RPMI7951 (cell line): ENCODE measurements around the gene ZNF586. TPM values are rescaled to one million over a fixed set of nuclear protein-coding genes. Genes with fewer than 3 reads are reported as not detected.
"Not testable (repeated sequence)": the region's sequence is repeated elsewhere in the genome, so short reads cannot be mapped to it uniquely, and the experiment has no call there.

ENCODE experiments used
- DNase-seq: peaks from one replicate; pipeline ENCODE4 v3.0.0-alpha.2; 2012; ENCODE audit warnings: low read depth
- total RNA-seq: library from RNA; depleted of rRNA; stranded (reverse); fragments of >200 nt; shearing (Covaris generic); gene quantifications from 2 replicates; pipeline ENCODE4 v1.2.3, GENCODE V29; 2014; rRNA removed

Gene ZNF586
- total RNA-seq, 1 experiment from 2014 or later, result 13.7 TPM

GRCh38 chr19:57823155-57823554, 53.7 kb downstream of the ZNF586 start:
- not testable (repeated sequence) for DNase-seq

DNA sequence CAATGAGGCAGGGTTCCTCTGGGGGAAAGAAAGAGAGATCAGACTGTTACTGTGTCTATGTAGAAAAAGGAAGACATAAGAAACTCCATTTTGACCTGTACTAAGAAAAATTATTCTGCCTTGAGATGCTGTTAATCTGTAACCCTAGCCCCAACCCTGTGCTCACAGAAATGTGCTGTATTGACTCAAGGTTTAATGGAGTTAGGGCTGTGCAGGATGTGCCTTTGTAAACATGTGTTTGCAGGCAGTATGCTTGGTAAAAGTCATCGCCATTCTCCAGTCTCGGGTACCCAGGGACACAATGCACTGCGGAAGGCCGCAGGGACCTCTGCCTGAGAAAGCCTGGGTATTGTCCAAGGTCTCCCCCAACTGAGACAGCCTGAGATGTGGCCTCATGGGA, 54.1 kb downstream of the ZNF586 start:
- DNase-seq, result not testable (repeated sequence)

DNA sequence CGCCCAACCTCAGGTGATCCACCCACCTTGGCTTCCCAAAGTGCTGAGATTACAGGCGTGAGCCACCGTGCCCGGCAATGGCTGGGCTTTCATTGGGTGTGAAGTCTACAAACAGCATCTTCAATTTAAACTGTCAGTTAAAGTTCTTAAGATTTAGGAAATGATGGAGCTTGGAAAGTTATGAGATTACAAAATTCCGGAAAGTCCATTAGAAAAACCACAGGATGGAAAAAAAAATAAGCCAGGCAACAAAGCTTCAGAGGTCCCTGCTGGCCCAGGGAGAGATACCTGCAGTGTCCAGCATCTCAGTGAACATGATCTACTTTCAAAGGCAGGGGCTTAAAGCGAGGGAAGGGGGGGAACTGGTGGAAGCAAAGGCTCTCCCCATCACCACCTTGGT, 56.0 kb downstream of the ZNF586 start:
- no peak for DNase-seq

DNA sequence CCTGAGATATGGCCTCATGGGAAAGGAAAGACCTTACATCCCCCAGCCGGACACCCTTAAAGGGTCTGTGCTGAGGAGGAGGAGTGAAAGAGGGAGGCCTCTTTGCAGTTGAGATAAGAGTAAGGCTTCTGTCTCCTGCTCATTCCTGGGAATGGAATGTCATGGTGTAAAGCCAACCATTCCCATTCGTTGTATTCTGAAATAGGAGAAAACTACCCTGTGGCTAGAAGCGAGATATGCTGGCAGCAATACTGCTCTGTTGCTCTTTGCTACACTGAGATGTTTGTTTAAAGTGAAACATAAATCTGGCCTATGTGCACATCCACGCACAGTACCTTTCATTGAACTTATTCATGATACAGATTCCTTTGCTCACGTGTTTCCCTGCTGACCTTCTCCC, 59.8 kb downstream of the ZNF586 start:
- no peak for DNase-seq

DNA sequence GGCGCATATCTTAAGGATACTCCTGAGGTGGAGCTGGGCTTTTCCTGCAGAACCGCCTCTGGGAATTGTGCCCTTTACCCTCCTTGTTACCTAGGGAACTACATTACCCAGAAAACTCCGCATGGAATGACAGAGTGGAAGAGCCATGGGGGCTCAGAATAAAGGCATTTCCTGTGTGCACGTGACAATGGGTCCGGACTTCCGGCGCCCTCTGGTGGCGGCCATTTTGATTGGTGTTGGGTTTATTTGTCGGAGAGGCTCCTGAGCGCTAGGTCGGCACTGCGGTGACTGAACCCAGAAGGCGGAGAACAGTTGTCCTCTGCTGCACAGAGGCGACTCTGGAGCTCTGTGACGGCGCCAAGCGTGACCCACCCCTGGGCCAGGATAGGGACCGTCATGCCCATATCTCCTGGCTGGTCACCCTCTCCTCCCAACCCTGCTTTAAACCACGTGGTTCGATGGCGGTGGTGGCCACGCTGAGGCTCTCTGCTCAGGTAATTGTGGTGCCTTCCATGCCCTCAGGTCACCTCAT, 60.7 kb downstream of the ZNF586 start, which contains the start of gene ZNF587B:
Gene ZNF587B (plus strand): TSS at position 229 of the 532 bp plus-strand sequence. CDS start 230 bp downstream, at position 459.
- no peak for DNase-seq

Other genes starting within 250 kb of the ZNF586 start
- 5.1 and 6.2 TPM in 2 replicates for gene ZNF549, start 242.3 kb upstream of the ZNF586 start, total RNA-seq
- 6.1 and 6.3 TPM in 2 replicates for gene ZNF550, start 209.8 kb upstream of the ZNF586 start, total RNA-seq
- 6.1 and 6.3 TPM in 2 replicates for gene ZNF416, start 190.8 kb upstream of the ZNF586 start, total RNA-seq
- gene ZIK1, start 185.5 kb upstream of the ZNF586 start, total RNA-seq, result 9.9 and 11.6 TPM in 2 replicates
- 12.7 and 17.7 TPM in 2 replicates for gene ZNF530, start 169.8 kb upstream of the ZNF586 start, total RNA-seq
- 14.2 and 21.3 TPM in 2 replicates for gene ZNF134, start 155.4 kb upstream of the ZNF586 start, total RNA-seq
- gene ZNF211, start 136.5 kb upstream of the ZNF586 start, total RNA-seq, result 9.7 and 10.1 TPM in 2 replicates
- not detected in 2 replicates for gene ZSCAN4, start 100.7 kb upstream of the ZNF586 start, total RNA-seq
- 8.2 and 12.1 TPM in 2 replicates for gene ZNF551, start 87.7 kb upstream of the ZNF586 start, total RNA-seq
- gene ZNF154, start 60.5 kb upstream of the ZNF586 start, total RNA-seq, result not detected in 2 replicates
- 6.4 and 8.0 TPM in 2 replicates for gene ZNF671, start 42.1 kb upstream of the ZNF586 start, total RNA-seq
- gene ZNF776, start 22.9 kb upstream of the ZNF586 start, total RNA-seq, result 10.1 and 21.9 TPM in 2 replicates
- 2.6 and 4.9 TPM in 2 replicates for gene ZNF552, start 45.2 kb downstream of the ZNF586 start, total RNA-seq
- gene ZNF587B, start 60.6 kb downstream of the ZNF586 start, total RNA-seq, result 3.1 and 4.3 TPM in 2 replicates
- 10.6 and 11.4 TPM in 2 replicates for gene ZNF587, start 80.2 kb downstream of the ZNF586 start, total RNA-seq
- gene ZNF814, start 119.4 kb downstream of the ZNF586 start, total RNA-seq, result 0.60 and 1.3 TPM in 2 replicates
- gene ZNF417, start 146.9 kb downstream of the ZNF586 start, total RNA-seq, result 9.3 and 9.5 TPM in 2 replicates
- 2.1 and 3.1 TPM in 2 replicates for gene ZNF418, start 165.7 kb downstream of the ZNF586 start, total RNA-seq
- gene ZNF256, start 178.0 kb downstream of the ZNF586 start, total RNA-seq, result 2.7 and 4.6 TPM in 2 replicates
- not detected in 2 replicates for gene C19orf18, start 204.9 kb downstream of the ZNF586 start, total RNA-seq
- 6.4 and 8.6 TPM in 2 replicates for gene ZNF606, start 233.1 kb downstream of the ZNF586 start, total RNA-seq